ENCODE data around the gene ZNF148.

The ZNF148 gene

DNA sequence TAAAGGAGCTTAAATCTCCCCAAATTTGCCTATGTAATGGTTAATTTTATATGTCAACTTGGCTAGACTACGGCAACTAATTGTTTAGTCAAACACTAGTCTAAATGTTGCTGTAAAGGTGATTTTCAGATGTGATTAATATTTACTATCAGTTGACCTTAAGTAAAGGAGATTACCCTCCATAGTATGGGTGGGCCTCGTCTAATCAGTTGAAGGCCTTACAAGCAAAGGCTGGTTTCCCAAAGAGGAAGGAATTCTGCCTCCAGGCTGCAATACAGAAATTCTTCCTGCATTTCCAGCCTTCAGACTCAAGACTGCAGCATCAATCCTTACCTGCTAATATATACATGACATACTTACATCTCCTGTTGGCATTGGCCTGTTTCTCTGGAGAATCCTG, 186.2 kb downstream of the ZNF148 start:
- Histone ChIP-seq H3K9ac (ENCODE audit: low read length) (no peak overlapping the region), H3K4me2 (ENCODE audit: low read depth, low read length) (no peak overlapping the region), H3K9me2 (replicated peaks; ENCODE audit: insufficient read depth, low read length) (no peaks in the 10 kb centered on the region), H3K4me3 (ENCODE audit: low read length) (no peak overlapping the region), H3K36me3 (replicated peaks; ENCODE audit: insufficient read depth, low read length) (no peaks in the 10 kb centered on the region), H3K79me2 (ENCODE audit: low read length) (no peaks in the 10 kb centered on the region), H3K27me3 (replicated peaks; ENCODE audit: insufficient read depth, low read length) (no peaks in the 10 kb centered on the region), H3F3A (ENCODE audit: insufficient read depth, low read length) (no peaks in the 10 kb centered on the region), H4K20me1 (ENCODE audit: insufficient read depth, low read length) (no peaks in the 10 kb centered on the region), H3K4me1 (ENCODE audit: low read length) (no peaks in the 10 kb centered on the region), H3K27ac (ENCODE audit: low read length) (no peak overlapping the region), H2AFZ (ENCODE audit: low read length) (no peak overlapping the region), H3K9me3 (replicated peaks; ENCODE audit: insufficient read depth, low read length) (no peaks in the 10 kb centered on the region)
- TF ChIP-seq EZH2 (optimal IDR thresholded peaks at IDR 0.05; ENCODE audit: low read depth, low read length) = no peak
- TF ChIP-seq, protein P1, sequence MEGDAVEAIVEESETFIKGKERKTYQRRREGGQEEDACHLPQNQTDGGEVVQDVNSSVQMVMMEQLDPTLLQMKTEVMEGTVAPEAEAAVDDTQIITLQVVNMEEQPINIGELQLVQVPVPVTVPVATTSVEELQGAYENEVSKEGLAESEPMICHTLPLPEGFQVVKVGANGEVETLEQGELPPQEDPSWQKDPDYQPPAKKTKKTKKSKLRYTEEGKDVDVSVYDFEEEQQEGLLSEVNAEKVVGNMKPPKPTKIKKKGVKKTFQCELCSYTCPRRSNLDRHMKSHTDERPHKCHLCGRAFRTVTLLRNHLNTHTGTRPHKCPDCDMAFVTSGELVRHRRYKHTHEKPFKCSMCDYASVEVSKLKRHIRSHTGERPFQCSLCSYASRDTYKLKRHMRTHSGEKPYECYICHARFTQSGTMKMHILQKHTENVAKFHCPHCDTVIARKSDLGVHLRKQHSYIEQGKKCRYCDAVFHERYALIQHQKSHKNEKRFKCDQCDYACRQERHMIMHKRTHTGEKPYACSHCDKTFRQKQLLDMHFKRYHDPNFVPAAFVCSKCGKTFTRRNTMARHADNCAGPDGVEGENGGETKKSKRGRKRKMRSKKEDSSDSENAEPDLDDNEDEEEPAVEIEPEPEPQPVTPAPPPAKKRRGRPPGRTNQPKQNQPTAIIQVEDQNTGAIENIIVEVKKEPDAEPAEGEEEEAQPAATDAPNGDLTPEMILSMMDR (IDR thresholded peaks at IDR 0.05; ENCODE audit: low read length) = no peak
- no peak for TF ChIP-seq EZH2phosphoT487 (IDR thresholded peaks at IDR 0.05; ENCODE audit: low read length)
- no peak for DNase-seq

DNA sequence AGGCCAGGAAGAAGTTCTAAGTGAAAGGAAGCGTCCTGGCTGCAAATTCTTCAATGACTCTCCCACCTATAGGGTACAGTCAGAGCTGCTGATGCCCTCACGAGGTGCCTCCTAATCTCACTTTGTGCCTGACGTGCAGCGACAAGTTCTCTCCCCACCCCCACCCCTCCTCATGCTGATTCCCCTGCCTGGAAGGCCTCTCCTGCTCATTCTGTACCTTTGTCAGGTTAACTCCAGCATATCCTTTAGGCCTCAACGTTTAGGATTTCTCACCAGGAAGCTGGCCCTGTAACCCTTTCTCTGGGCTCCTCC, 187.6 kb downstream of the ZNF148 start:
- H3K4me1 ChIP-seq (ENCODE audit: low read length) = no peaks in the 10 kb centered on the region
- H3K36me3 ChIP-seq (replicated peaks; ENCODE audit: insufficient read depth, low read length) = no peaks in the 10 kb centered on the region
- no peaks in the 10 kb centered on the region for H3F3A ChIP-seq (ENCODE audit: insufficient read depth, low read length)
- DNase-seq = no peak
- H3K79me2 ChIP-seq (ENCODE audit: low read length) = no peaks in the 10 kb centered on the region
- no peak overlapping the region for H3K4me2 ChIP-seq (ENCODE audit: low read depth, low read length)
- H2AFZ ChIP-seq (ENCODE audit: low read length) = no peak overlapping the region
- H3K9ac ChIP-seq (ENCODE audit: low read length) = no peak overlapping the region
- H3K27ac ChIP-seq (ENCODE audit: low read length) = no peak overlapping the region
- no peaks in the 10 kb centered on the region for H3K27me3 ChIP-seq (replicated peaks; ENCODE audit: insufficient read depth, low read length)
- H3K9me2 ChIP-seq (replicated peaks; ENCODE audit: insufficient read depth, low read length) = no peaks in the 10 kb centered on the region
- H4K20me1 ChIP-seq (ENCODE audit: insufficient read depth, low read length) = no peaks in the 10 kb centered on the region
- TF ChIP-seq, protein P1 (IDR thresholded peaks at IDR 0.05; ENCODE audit: low read length) = no peak
- H3K4me3 ChIP-seq (ENCODE audit: low read length) = no peak overlapping the region
- H3K9me3 ChIP-seq (replicated peaks; ENCODE audit: insufficient read depth, low read length) = no peaks in the 10 kb centered on the region

DNA sequence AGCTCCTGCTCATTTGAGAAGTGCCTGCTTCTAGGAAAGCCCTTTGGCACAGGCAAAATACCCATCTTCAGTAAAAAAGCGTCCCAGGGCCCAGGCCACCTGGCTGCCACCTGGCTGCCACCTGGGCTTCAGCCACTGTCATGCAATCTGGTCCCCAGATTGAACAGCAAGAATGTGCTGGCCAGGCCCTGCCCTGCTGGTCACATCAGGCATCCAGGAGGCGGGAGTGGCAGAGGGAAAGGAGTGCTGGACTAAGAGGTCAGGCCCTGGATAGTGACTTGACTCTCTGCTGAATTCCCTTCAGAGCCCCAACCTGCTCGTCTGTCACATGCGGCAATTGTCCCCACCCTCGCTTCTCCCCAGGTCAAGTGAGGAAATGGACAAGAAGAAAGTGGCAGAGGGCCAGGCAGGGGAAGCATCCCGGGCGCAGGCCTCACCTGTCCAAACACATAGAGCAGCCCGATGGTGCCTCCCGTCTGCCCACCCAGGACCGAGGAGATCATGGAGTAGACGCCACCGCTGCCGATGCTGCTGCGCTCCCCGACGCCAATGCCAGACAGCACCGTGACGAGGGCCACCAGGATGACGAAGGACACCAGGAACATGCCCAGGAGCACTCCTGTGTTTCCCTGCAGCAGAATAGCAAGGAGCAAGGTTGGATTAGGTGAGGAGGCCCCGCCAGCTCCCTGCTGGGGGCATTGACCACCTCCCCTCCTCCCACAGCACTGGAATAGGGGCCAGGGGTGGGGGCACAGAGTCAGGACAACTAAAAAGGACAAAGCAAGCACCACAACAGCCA, 188.1 kb downstream of the ZNF148 start:
- Histone ChIP-seq H3F3A (ENCODE audit: insufficient read depth, low read length) (no peaks in the 10 kb centered on the region), H3K36me3 (replicated peaks; ENCODE audit: insufficient read depth, low read length) (no peaks in the 10 kb centered on the region), H3K27me3 (replicated peaks; ENCODE audit: insufficient read depth, low read length) (no peaks in the 10 kb centered on the region), H3K79me2 (ENCODE audit: low read length) (no peaks in the 10 kb centered on the region), H3K4me3 (ENCODE audit: low read length) (no peak overlapping the region), H3K27ac (ENCODE audit: low read length) (no peak overlapping the region), H3K4me1 (ENCODE audit: low read length) (no peaks in the 10 kb centered on the region), H3K9me3 (replicated peaks; ENCODE audit: insufficient read depth, low read length) (no peaks in the 10 kb centered on the region), H3K9ac (ENCODE audit: low read length) (no peak overlapping the region), H2AFZ (ENCODE audit: low read length) (no peak overlapping the region), H3K9me2 (replicated peaks; ENCODE audit: insufficient read depth, low read length) (no peaks in the 10 kb centered on the region), H3K4me2 (ENCODE audit: low read depth, low read length) (no peak overlapping the region), H4K20me1 (ENCODE audit: insufficient read depth, low read length) (no peaks in the 10 kb centered on the region)
- TF ChIP-seq EZH2phosphoT487 (IDR thresholded peaks at IDR 0.05; ENCODE audit: low read length) (no peak), EZH2 (optimal IDR thresholded peaks at IDR 0.05; ENCODE audit: low read depth, low read length) (no peak)
- TF ChIP-seq, protein P1 (IDR thresholded peaks at IDR 0.05; ENCODE audit: low read length) = no peak
- no peak for DNase-seq
